ENCODE data around the gene SLC7A6OS.

Gene SLC7A6OS

GRCh38 chr16:68351991-68352431 lies 41.3 kb upstream of the SLC7A6OS start:
- Histone ChIP-seq H3K36me3 (ENCODE audit: insufficient read depth, low read length) (0 out of 2 replicates have a peak, but pooled peaks cover 3% of the 10 kb centered on the region), H3K4me1 (ENCODE audit: control insufficient read depth, insufficient read depth, low read length, unreplicated experiment) (no peaks in the 10 kb centered on the region), H3K4me3 (ENCODE audit: low read depth, low read length) (no peak overlapping the region), H2AFZ (ENCODE audit: low read length, unreplicated experiment) (no peak overlapping the region), H3K27ac (ENCODE audit: low read depth, low read length) (no peak overlapping the region), H3K79me2 (ENCODE audit: control insufficient read depth, insufficient read depth, low read length, unreplicated experiment) (no peaks in the 10 kb centered on the region), H3K27me3 (ENCODE audit: insufficient read depth, low read length) (no peaks in the 10 kb centered on the region)

GRCh38 chr16:68351463-68351862 lies 40.7 kb upstream of the SLC7A6OS start:
- Histone ChIP-seq H3K36me3 (ENCODE audit: insufficient read depth, low read length) (0 out of 2 replicates have a peak, but pooled peaks cover 3% of the 10 kb centered on the region), H3K79me2 (ENCODE audit: control insufficient read depth, insufficient read depth, low read length, unreplicated experiment) (no peaks in the 10 kb centered on the region), H3K27me3 (ENCODE audit: insufficient read depth, low read length) (no peaks in the 10 kb centered on the region), H3K4me3 (ENCODE audit: low read depth, low read length) (no peak overlapping the region), H3K27ac (ENCODE audit: low read depth, low read length) (no peak overlapping the region), H3K4me1 (ENCODE audit: control insufficient read depth, insufficient read depth, low read length, unreplicated experiment) (no peaks in the 10 kb centered on the region), H2AFZ (ENCODE audit: low read length, unreplicated experiment) (no peak overlapping the region)

- H3K4me1 ChIP-seq (ENCODE audit: control insufficient read depth, insufficient read depth, low read length, unreplicated experiment) = no peaks in the 10 kb centered on the region
- H3K36me3 ChIP-seq (ENCODE audit: insufficient read depth, low read length) = 0 out of 2 replicates have a peak, but pooled peaks cover 3% of the 10 kb centered on the region
- no peaks in the 10 kb centered on the region for H3K79me2 ChIP-seq (ENCODE audit: control insufficient read depth, insufficient read depth, low read length, unreplicated experiment)
- H2AFZ ChIP-seq (ENCODE audit: low read length, unreplicated experiment) = no peak overlapping the region
- H3K27ac ChIP-seq (ENCODE audit: low read depth, low read length) = no peak overlapping the region
- no peaks in the 10 kb centered on the region for H3K27me3 ChIP-seq (ENCODE audit: insufficient read depth, low read length)
- no peak overlapping the region for H3K4me3 ChIP-seq (ENCODE audit: low read depth, low read length)
These were observed 40.1 kb upstream of the SLC7A6OS start for GRCh38 chr16:68350813-68351350.

GRCh38 chr16:68349838-68350410 lies 39.2 kb upstream of the SLC7A6OS start:
- Histone ChIP-seq H3K36me3 (ENCODE audit: insufficient read depth, low read length) (peaks cover 5% of the 10 kb centered on the region; the same call in 1 of the 2 replicates), H3K79me2 (ENCODE audit: control insufficient read depth, insufficient read depth, low read length, unreplicated experiment) (no peaks in the 10 kb centered on the region), H2AFZ (ENCODE audit: low read length, unreplicated experiment) (no peak overlapping the region), H3K4me1 (ENCODE audit: control insufficient read depth, insufficient read depth, low read length, unreplicated experiment) (no peaks in the 10 kb centered on the region), H3K27me3 (ENCODE audit: insufficient read depth, low read length) (no peaks in the 10 kb centered on the region), H3K27ac (ENCODE audit: low read depth, low read length) (no peak overlapping the region), H3K4me3 (ENCODE audit: low read depth, low read length) (no peak overlapping the region)

GRCh38 chr16:68348639-68349445 lies 38.1 kb upstream of the SLC7A6OS start:
- H3K27ac ChIP-seq (ENCODE audit: low read depth, low read length) = no peak overlapping the region
- H3K4me3 ChIP-seq (ENCODE audit: low read depth, low read length) = no peak overlapping the region
- H3K36me3 ChIP-seq (ENCODE audit: insufficient read depth, low read length) = peaks cover 6% of the 10 kb centered on the region
- H3K27me3 ChIP-seq (ENCODE audit: insufficient read depth, low read length) = no peaks in the 10 kb centered on the region
- no peak overlapping the region for H2AFZ ChIP-seq (ENCODE audit: low read length, unreplicated experiment)
- H3K79me2 ChIP-seq (ENCODE audit: control insufficient read depth, insufficient read depth, low read length, unreplicated experiment) = no peaks in the 10 kb centered on the region
- H3K4me1 ChIP-seq (ENCODE audit: control insufficient read depth, insufficient read depth, low read length, unreplicated experiment) = no peaks in the 10 kb centered on the region

- H3K36me3 ChIP-seq (ENCODE audit: insufficient read depth, low read length) = peaks cover 6% of the 10 kb centered on the region
- no peak overlapping the region for H3K4me3 ChIP-seq (ENCODE audit: low read depth, low read length)
- no peaks in the 10 kb centered on the region for H3K27me3 ChIP-seq (ENCODE audit: insufficient read depth, low read length)
- H3K79me2 ChIP-seq (ENCODE audit: control insufficient read depth, insufficient read depth, low read length, unreplicated experiment) = no peaks in the 10 kb centered on the region
- H3K27ac ChIP-seq (ENCODE audit: low read depth, low read length) = no peak overlapping the region
- no peaks in the 10 kb centered on the region for H3K4me1 ChIP-seq (ENCODE audit: control insufficient read depth, insufficient read depth, low read length, unreplicated experiment)
- H2AFZ ChIP-seq (ENCODE audit: low read length, unreplicated experiment) = no peak overlapping the region
These were observed 36.9 kb upstream of the SLC7A6OS start for GRCh38 chr16:68347605-68348004.

GRCh38 chr16:68346892-68347480 lies 36.2 kb upstream of the SLC7A6OS start:
- Histone ChIP-seq H3K27ac (ENCODE audit: low read depth, low read length) (no peak overlapping the region), H3K27me3 (ENCODE audit: insufficient read depth, low read length) (no peaks in the 10 kb centered on the region), H3K79me2 (ENCODE audit: control insufficient read depth, insufficient read depth, low read length, unreplicated experiment) (no peaks in the 10 kb centered on the region), H3K4me3 (ENCODE audit: low read depth, low read length) (no peak overlapping the region), H3K4me1 (ENCODE audit: control insufficient read depth, insufficient read depth, low read length, unreplicated experiment) (no peaks in the 10 kb centered on the region), H3K36me3 (ENCODE audit: insufficient read depth, low read length) (peaks cover 6% of the 10 kb centered on the region), H2AFZ (ENCODE audit: low read length, unreplicated experiment) (no peak overlapping the region)

GRCh38 chr16:68345958-68346635 lies 35.4 kb upstream of the SLC7A6OS start:
- Histone ChIP-seq H3K79me2 (ENCODE audit: control insufficient read depth, insufficient read depth, low read length, unreplicated experiment) (no peaks in the 10 kb centered on the region), H2AFZ (ENCODE audit: low read length, unreplicated experiment) (no peak overlapping the region), H3K27me3 (ENCODE audit: insufficient read depth, low read length) (no peaks in the 10 kb centered on the region), H3K4me1 (ENCODE audit: control insufficient read depth, insufficient read depth, low read length, unreplicated experiment) (no peaks in the 10 kb centered on the region), H3K36me3 (ENCODE audit: insufficient read depth, low read length) (peaks cover 2% of the 10 kb centered on the region), H3K4me3 (ENCODE audit: low read depth, low read length) (no peak overlapping the region), H3K27ac (ENCODE audit: low read depth, low read length) (no peak overlapping the region)

GRCh38 chr16:68345351-68345810 lies 34.6 kb upstream of the SLC7A6OS start:
- no peak overlapping the region for H3K27ac ChIP-seq (ENCODE audit: low read depth, low read length)
- H3K36me3 ChIP-seq (ENCODE audit: insufficient read depth, low read length) = peaks cover 8% of the 10 kb centered on the region
- no peak overlapping the region for H2AFZ ChIP-seq (ENCODE audit: low read length, unreplicated experiment)
- no peaks in the 10 kb centered on the region for H3K4me1 ChIP-seq (ENCODE audit: control insufficient read depth, insufficient read depth, low read length, unreplicated experiment)
- no peaks in the 10 kb centered on the region for H3K27me3 ChIP-seq (ENCODE audit: insufficient read depth, low read length)
- H3K4me3 ChIP-seq (ENCODE audit: low read depth, low read length) = no peak overlapping the region
- no peaks in the 10 kb centered on the region for H3K79me2 ChIP-seq (ENCODE audit: control insufficient read depth, insufficient read depth, low read length, unreplicated experiment)

- Histone ChIP-seq H3K27me3 (ENCODE audit: insufficient read depth, low read length) (no peaks in the 10 kb centered on the region), H3K36me3 (ENCODE audit: insufficient read depth, low read length) (peaks cover 16% of the 10 kb centered on the region), H3K4me1 (ENCODE audit: control insufficient read depth, insufficient read depth, low read length, unreplicated experiment) (no peaks in the 10 kb centered on the region), H2AFZ (ENCODE audit: low read length, unreplicated experiment) (no peak overlapping the region), H3K4me3 (ENCODE audit: low read depth, low read length) (no peak overlapping the region), H3K27ac (ENCODE audit: low read depth, low read length) (no peak overlapping the region), H3K79me2 (ENCODE audit: control insufficient read depth, insufficient read depth, low read length, unreplicated experiment) (no peaks in the 10 kb centered on the region)
These were observed 33.5 kb upstream of the SLC7A6OS start for GRCh38 chr16:68344252-68344651.

All from ACC112 (cell line).